ENCODE results near the gene INSL3. TPM values are rescaled to one million over a fixed set of nuclear protein-coding genes. Genes with fewer than 3 reads are reported as not detected.
A peak's percentile ranks its signal among the peaks of the same experiment; 100 is the strongest.

Gene INSL3
- total and polyA plus RNA-seq, 2 donors (not counting 1 experiment from before 2014, with no cell fraction given) = not detected

DNA sequence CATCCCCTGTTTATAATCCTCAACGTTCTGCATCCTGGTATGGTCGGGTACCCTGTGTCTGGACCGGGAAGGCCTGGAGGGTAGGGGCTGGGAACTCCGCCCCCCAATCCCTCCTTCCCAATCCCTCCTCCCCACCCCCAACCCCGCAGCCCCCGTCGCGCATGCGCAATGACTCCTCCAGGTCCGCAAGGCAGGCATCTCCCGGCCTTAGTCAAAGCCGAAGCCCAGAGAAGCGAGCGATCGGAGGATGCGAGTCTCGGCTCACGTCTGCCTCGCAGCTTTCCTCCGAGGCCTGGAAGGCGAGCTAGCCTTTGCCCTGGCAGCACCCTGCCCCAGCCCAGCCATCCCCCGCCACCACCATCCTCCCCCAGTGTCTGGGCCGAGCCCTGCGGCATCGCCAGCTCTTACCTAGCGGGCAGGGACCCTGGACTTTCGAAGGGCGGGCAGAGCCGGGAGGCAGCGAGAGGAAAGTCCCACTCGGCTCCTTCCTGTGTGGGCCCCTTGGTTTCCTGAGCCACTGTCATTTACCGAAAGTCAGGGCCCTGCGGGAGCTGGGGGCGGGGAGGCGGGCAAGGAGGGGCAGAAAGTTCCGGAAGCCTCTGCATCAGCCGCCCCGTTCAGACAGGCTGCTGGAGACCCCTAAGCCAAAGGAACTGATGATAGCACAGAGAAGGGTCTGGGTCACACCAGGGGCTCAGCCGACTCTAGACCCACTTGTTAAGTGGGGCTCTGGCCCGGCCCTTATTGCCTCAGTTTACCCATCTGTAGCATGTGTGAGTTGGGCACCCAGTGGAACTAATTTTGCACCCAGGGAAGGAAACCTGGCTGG, 26.4 kb upstream of the INSL3 start, which contains the start of gene JAK3:
TSS of gene JAK3 (minus strand) at position 445 of the 829 bp plus-strand sequence. CDS start 3,565 bp downstream, outside the sequence.
- peak within 1 kb of the TSS in 2 of 4 experiments; percentile 16 to 46 for H3K4me3 ChIP-seq (replicated peaks in 1 of 4; ENCODE audit: control extremely low read depth in 1 of 4, insufficient read depth in 1 of 4, low read depth in 3 of 4, low read length in 4 of 4)

DNA sequence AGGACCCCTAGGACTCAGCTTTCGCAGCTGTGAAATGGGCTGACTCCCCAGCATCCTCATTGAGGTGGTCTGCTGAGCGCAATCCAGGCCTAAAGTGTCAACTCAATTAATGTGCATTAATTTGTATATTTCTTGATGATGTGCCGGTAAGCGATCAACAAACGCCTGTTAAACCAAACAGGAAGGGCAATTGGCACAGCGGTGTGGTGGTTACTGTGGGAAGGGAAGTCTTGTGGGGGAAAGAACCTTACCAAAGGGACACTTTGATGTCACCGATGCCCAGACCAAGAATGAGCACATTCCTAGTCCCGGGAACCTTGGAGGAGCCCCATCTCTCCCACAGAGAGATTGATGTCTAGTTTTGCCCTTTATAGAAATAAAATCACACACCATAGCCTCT, 24.8 kb upstream of the INSL3 start:
- no peak for DNase-seq (ENCODE audit: low read depth in 2 of 2)
- Histone ChIP-seq H4K20me1 (ENCODE audit: control insufficient read depth, extremely low read depth, insufficient read depth, low read length) (no peaks in the 10 kb centered on the region), H3K79me2 (ENCODE audit: control insufficient read depth, insufficient read depth, low read length) (no peaks in the 10 kb centered on the region), H3K27me3 (ENCODE audit: control insufficient read depth, insufficient read depth, low read length) (no peaks in the 10 kb centered on the region), H3K4me3 (replicated peaks in 1 of 4; ENCODE audit: control extremely low read depth in 1 of 4, insufficient read depth in 1 of 4, low read depth in 3 of 4, low read length in 4 of 4) (no peak overlapping the region), H2AFZ (ENCODE audit: low read length) (no peak overlapping the region), H3K36me3 (ENCODE audit: control insufficient read depth, insufficient read depth, low read length) (no peaks in the 10 kb centered on the region), H3K9ac (ENCODE audit: insufficient read depth, low read length) (no peak overlapping the region), H3K4me1 (ENCODE audit: control insufficient read depth, extremely low read depth, insufficient read depth, low read length) (peaks cover 2% of the 10 kb centered on the region), H3K4me2 (ENCODE audit: extremely low read depth, insufficient read depth, low read length) (no peak overlapping the region), H3K9me3 (ENCODE audit: control insufficient read depth, insufficient read depth, low read depth, low read length) (no peaks in the 10 kb centered on the region), H3K27ac (ENCODE audit: insufficient read depth, low read length) (no peak overlapping the region)
- TF ChIP-seq, protein P1, sequence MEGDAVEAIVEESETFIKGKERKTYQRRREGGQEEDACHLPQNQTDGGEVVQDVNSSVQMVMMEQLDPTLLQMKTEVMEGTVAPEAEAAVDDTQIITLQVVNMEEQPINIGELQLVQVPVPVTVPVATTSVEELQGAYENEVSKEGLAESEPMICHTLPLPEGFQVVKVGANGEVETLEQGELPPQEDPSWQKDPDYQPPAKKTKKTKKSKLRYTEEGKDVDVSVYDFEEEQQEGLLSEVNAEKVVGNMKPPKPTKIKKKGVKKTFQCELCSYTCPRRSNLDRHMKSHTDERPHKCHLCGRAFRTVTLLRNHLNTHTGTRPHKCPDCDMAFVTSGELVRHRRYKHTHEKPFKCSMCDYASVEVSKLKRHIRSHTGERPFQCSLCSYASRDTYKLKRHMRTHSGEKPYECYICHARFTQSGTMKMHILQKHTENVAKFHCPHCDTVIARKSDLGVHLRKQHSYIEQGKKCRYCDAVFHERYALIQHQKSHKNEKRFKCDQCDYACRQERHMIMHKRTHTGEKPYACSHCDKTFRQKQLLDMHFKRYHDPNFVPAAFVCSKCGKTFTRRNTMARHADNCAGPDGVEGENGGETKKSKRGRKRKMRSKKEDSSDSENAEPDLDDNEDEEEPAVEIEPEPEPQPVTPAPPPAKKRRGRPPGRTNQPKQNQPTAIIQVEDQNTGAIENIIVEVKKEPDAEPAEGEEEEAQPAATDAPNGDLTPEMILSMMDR (conservative IDR thresholded peaks at IDR 0.05 in 1 of 2, IDR thresholded peaks at IDR 0.05 in 1 of 2; ENCODE audit: low read depth in 1 of 2, low read length in 2 of 2) = no peak
- no peak for TF ChIP-seq EZH2 (IDR thresholded peaks at IDR 0.05; ENCODE audit: low read length, missing control alignments)

More for the DNA sequence above, 26.4 kb upstream of the INSL3 start, which contains the start of gene JAK3:
- no peak for TF ChIP-seq EZH2 (IDR thresholded peaks at IDR 0.05; ENCODE audit: low read length, missing control alignments)
- TF ChIP-seq, protein P1 (conservative IDR thresholded peaks at IDR 0.05 in 1 of 2, IDR thresholded peaks at IDR 0.05 in 1 of 2; ENCODE audit: low read depth in 1 of 2, low read length in 2 of 2) = no peak
- Histone ChIP-seq H3K4me1 (ENCODE audit: control insufficient read depth, extremely low read depth, insufficient read depth, low read length) (no peaks in the 10 kb centered on the region), H3K4me2 (ENCODE audit: extremely low read depth, insufficient read depth, low read length) (peak within 1 kb of the TSS; percentile 4), H3K27me3 (ENCODE audit: control insufficient read depth, insufficient read depth, low read length) (no peaks in the 10 kb centered on the region), H3K79me2 (ENCODE audit: control insufficient read depth, insufficient read depth, low read length) (no peaks in the 10 kb centered on the region), H3K36me3 (ENCODE audit: control insufficient read depth, insufficient read depth, low read length) (no peaks in the 10 kb centered on the region), H3K27ac (ENCODE audit: insufficient read depth, low read length) (no peak within 1 kb of the TSS), H4K20me1 (ENCODE audit: control insufficient read depth, extremely low read depth, insufficient read depth, low read length) (no peaks in the 10 kb centered on the region), H3K9me3 (ENCODE audit: control insufficient read depth, insufficient read depth, low read depth, low read length) (no peaks in the 10 kb centered on the region), H3K9ac (ENCODE audit: insufficient read depth, low read length) (peak within 1 kb of the TSS; percentile 25), H2AFZ (ENCODE audit: low read length) (peak within 1 kb of the TSS; percentile 60)
- DNase-seq (ENCODE audit: low read depth in 2 of 2) = peak; percentile 52 to 62

DNA sequence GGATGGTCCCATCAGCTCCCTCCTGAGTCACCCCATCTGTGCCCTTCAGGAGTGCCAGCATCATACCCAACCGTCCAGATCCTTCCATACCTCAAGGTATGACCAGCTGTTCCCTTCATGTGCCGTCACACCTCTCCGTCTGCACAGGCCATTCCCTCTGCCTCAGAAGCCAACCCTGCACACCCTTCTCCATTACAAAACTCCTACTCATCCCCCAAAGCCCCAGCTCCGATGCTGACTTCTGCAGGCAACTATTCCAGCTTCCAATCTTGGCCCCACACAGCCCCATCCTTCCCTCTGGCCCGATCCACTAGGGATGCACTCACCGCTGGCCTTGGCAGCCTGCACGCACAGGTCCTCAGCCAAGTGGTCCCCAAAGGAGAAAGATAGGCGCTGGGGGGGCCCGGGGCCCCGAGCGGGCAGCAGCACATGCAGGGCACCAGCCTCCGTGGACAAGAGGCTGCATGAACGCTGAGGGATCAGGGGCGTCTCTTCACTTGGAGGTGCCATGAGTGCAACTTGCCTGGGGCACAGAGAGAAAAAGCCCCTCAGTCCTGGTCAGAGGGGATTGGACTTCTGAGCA, 22.7 kb upstream of the INSL3 start:
- H3K27ac ChIP-seq (ENCODE audit: insufficient read depth, low read length) = no peak overlapping the region
- H3K4me1 ChIP-seq (ENCODE audit: control insufficient read depth, extremely low read depth, insufficient read depth, low read length) = peaks cover 2% of the 10 kb centered on the region
- H3K27me3 ChIP-seq (ENCODE audit: control insufficient read depth, insufficient read depth, low read length) = no peaks in the 10 kb centered on the region
- no peak overlapping the region for H3K4me2 ChIP-seq (ENCODE audit: extremely low read depth, insufficient read depth, low read length)
- H3K9ac ChIP-seq (ENCODE audit: insufficient read depth, low read length) = no peak overlapping the region
- TF ChIP-seq, protein P1 (conservative IDR thresholded peaks at IDR 0.05 in 1 of 2, IDR thresholded peaks at IDR 0.05 in 1 of 2; ENCODE audit: low read depth in 1 of 2, low read length in 2 of 2) = no peak
- no peak for TF ChIP-seq EZH2 (IDR thresholded peaks at IDR 0.05; ENCODE audit: low read length, missing control alignments)
- no peaks in the 10 kb centered on the region for H3K79me2 ChIP-seq (ENCODE audit: control insufficient read depth, insufficient read depth, low read length)
- no peaks in the 10 kb centered on the region for H3K9me3 ChIP-seq (ENCODE audit: control insufficient read depth, insufficient read depth, low read depth, low read length)
- no peaks in the 10 kb centered on the region for H3K36me3 ChIP-seq (ENCODE audit: control insufficient read depth, insufficient read depth, low read length)
- H3K4me3 ChIP-seq (replicated peaks in 1 of 4; ENCODE audit: control extremely low read depth in 1 of 4, insufficient read depth in 1 of 4, low read depth in 3 of 4, low read length in 4 of 4) = no peak overlapping the region
- no peak overlapping the region for H2AFZ ChIP-seq (ENCODE audit: low read length)
- H4K20me1 ChIP-seq (ENCODE audit: control insufficient read depth, extremely low read depth, insufficient read depth, low read length) = no peaks in the 10 kb centered on the region
- no peak for DNase-seq (ENCODE audit: low read depth in 2 of 2)
